Activated naive CD4-positive, alpha-beta T cell treated with anti-CD3 and anti-CD28 coated beads, Interleukin-2, amount 50 U/mL, for 16 hours (primary cell): ENCODE results near the gene LDHA.
"Not testable (repeated sequence)": the region's sequence is repeated elsewhere in the genome, so short reads cannot be mapped to it uniquely, and the experiment has no call there.

Source experiments
- DNase-seq: peaks from one replicate; pipeline ENCODE4 v3.0.0-alpha.2; 2020

Gene LDHA

GRCh38 chr11:18394928-18395734 is 768 bp downstream of the LDHA start:
- DNase-seq: peak; percentile 19

- DNase-seq: peak; percentile 91
These were observed 1.6 kb downstream of the LDHA start for GRCh38 chr11:18395735-18396504.

- no peak for DNase-seq
These were observed 3.6 kb downstream of the LDHA start for GRCh38 chr11:18397921-18398320.

- DNase-seq: not testable (repeated sequence)
These were observed 6.7 kb downstream of the LDHA start for GRCh38 chr11:18401077-18401476.

DNA sequence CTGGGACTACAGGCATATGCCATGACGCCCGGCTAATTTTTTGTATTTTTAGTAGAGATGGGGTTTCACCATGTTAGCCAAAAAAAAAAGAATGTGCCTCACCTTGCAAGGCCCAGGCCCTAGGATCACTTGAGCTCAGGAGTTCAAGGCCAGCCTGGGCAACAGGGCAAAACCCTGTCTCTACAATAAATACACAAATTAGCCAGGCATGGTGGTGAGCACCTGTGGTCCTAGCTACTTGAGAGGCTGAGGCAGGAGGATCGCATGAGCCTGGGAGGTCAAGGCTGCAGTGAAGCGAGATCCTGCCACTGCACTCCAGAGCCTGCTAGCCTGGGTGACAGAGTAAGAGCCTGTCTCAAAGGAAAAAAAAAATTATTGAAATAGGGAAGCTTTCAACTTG is 9.7 kb downstream of the LDHA start:
- no peak for DNase-seq

- not testable (repeated sequence) for DNase-seq
These were observed 13.0 kb downstream of the LDHA start for GRCh38 chr11:18407400-18407799.

GRCh38 chr11:18408558-18409291 is 14.4 kb downstream of the LDHA start:
- no peak for DNase-seq

DNA sequence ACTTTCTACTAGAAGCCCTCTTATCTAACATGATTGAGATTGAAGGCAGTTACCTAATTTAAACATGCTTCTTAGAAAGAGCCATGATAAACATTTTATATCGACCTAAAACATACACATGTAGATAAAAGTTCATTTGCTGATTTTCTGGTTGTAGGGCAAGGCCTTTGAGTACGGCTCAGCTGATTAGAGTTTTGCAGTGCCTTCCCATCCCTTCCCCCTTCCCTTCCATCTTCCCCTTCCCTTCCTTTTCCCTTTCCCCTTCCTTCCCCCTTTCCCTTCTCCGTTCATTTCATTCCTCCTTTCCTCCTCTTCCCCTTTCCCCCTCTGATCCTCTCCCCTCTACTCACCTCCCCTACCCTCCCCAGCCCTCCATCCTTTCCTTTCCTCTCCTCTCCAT is 22.1 kb downstream of the LDHA start:
- DNase-seq: no peak

GRCh38 chr11:18419040-18419439 is 24.7 kb downstream of the LDHA start:
- DNase-seq: no peak

GRCh38 chr11:18420067-18420466 is 25.7 kb downstream of the LDHA start:
- DNase-seq: no peak

DNA sequence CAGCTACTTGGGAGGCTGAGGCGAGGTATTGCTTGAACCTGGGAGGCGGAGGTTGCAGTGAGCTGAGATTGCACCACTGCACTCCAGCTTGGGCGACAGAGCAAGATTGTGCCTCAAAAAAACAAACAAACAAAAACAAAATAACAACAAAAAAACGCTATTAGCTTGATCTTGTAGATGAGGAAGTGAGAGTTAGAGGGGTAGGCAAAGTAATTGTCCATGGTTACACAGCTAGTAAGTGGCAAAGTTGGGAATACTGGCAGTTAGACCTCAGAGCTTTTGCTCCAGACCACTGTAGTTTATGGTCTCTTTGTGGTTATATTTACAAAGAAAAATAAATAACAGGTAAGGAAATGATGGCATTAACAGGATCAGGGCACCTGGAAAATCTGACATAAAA is 32.9 kb downstream of the LDHA start:
- DNase-seq: no peak

- no peak for DNase-seq
These were observed 35.0 kb downstream of the LDHA start for GRCh38 chr11:18429332-18429731.

DNA sequence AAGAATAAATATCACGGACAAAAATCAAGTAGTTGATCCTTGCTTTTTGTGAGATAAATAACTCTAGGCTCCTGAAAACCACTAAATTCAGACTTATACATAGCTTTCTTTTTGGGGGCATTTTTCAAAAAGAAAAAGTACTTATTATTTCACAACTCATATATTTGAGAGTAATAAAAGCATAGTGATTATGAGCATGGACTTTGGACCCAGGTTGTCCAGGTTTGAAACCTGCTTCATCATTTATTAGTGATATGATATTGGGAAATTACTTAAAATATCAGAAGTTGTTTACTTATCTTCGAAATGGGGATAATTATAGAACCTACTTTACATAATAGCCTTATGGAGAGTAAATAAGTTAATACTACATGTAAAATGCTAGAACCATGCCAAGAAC is 44.3 kb downstream of the LDHA start:
- DNase-seq: no peak

GRCh38 chr11:18449251-18449650 is 54.9 kb downstream of the LDHA start:
- no peak for DNase-seq

DNA sequence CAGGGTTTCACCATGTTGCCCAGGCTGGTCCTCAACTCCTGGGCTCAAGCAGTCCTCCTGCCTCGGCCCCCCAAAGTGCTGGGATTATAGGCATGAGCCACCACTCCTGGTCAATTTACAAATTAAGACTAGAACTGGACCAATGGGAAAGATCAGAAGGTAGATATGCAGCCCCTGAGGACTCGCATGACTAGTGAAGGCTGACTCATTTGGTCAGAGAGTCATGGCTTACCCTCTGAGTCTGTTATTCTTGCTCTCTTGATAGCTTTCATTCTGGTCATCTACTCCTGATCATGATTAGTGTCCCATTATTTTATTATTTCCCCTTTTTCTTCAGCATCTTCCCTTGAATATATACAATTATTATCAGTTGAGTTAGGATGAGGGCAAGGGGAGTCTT is 58.6 kb downstream of the LDHA start:
- no peak for DNase-seq

DNA sequence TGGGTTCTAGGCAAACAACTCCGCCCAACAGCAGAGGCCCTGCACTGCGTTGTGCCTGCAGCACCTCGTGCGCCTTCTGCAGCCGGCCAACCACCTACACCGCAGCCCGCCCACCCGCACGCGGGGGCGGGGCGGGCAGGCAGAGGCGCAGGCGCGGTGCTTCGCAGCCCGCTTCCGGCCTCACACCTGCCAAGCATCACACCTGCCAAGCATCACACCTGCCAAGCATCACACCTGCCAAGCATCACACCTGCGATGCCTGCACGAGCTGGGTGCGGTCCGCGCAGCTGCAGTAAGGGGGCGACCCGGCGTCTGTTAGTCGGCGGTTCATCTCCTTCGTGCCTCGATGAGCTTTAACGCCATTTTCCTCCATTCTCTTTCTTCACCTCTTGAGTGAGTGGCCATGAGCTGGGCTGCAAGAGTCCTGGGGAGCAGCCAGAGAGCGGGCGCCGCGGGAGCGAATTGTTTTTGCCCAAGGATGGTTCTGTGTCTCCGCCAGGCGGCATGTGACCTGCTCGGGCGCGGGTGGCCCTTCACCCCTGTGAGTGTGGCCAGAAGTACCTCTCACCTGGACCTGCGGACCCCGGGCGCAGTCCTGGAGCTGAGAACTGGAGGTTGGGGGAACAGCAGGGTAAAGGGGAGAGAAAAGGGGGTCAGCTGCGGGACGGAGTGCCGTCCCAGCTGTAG is 61.5 kb downstream of the LDHA start, which contains the start of gene LDHAL6A:
Gene LDHAL6A (plus strand): TSS at position 171 of the 687 bp plus-strand sequence. CDS start 825 bp downstream, outside the sequence.
- DNase-seq: peak; percentile 13

GRCh38 chr11:18457450-18457849 is 63.1 kb downstream of the LDHA start:
- no peak for DNase-seq
